KMS-11 (cell line): ENCODE results near the gene CDC27.

Experiments
- H2AFZ ChIP-seq: fragments of 200-600 bp; sonication (generic); 2 replicates; pipeline ENCODE4 v1.6.1; 2016; ENCODE audit warnings: antibody characterized with exemption, mixed run types, low read depth
- H3K27ac ChIP-seq: fragments of 200-600 bp; sonication (generic); 2 replicates; pipeline ENCODE4 v1.6.1; 2016; ENCODE audit warnings: mild to moderate bottlenecking, mixed run types
- H3K27me3 ChIP-seq: fragments of 200-600 bp; sonication (generic); 2 replicates; pipeline ENCODE4 v1.6.1; 2017; ENCODE audit warnings: mild to moderate bottlenecking, low read depth, mixed run types, moderate library complexity; ENCODE audit not compliant: insufficient read depth
- H3K36me3 ChIP-seq: fragments of 200-600 bp; sonication (generic); 2 replicates; pipeline ENCODE4 v1.6.1; 2017; ENCODE audit warnings: mild to moderate bottlenecking, mixed run types; ENCODE audit not compliant: insufficient read depth
- H3K4me1 ChIP-seq: fragments of 200-600 bp; sonication (generic); 2 replicates; pipeline ENCODE4 v1.6.1; 2016; ENCODE audit warnings: mild to moderate bottlenecking, low read depth, mixed run types; ENCODE audit not compliant: poor library complexity, severe bottlenecking
- H3K4me2 ChIP-seq: fragments of 200-600 bp; sonication (generic); 2 replicates; pipeline ENCODE4 v1.7.0; 2016; ENCODE audit warnings: mild to moderate bottlenecking, mixed run types
- H3K4me3 ChIP-seq: fragments of 200-600 bp; sonication (generic); IDR thresholded peaks from 2 replicates; pipeline ENCODE4 v1.6.1; 2017; ENCODE audit warnings: low read depth, low read length, mixed read lengths; ENCODE audit not compliant: insufficient read depth
- H3K79me2 ChIP-seq: fragments of 200-600 bp; sonication (generic); 2 replicates; pipeline ENCODE4 v1.6.1; 2016; ENCODE audit warnings: low read depth, mixed run types; ENCODE audit not compliant: insufficient read depth
- H3K9ac ChIP-seq: fragments of 200-600 bp; sonication (generic); 2 replicates; pipeline ENCODE4 v1.6.1; 2016; ENCODE audit warnings: mild to moderate bottlenecking, mixed run types
- H4K20me1 ChIP-seq: fragments of 200-600 bp; sonication (generic); 2 replicates; pipeline ENCODE4 v1.6.1; 2016; ENCODE audit warnings: mild to moderate bottlenecking, mixed run types; ENCODE audit not compliant: insufficient read depth
- TF ChIP-seq, protein P1 (sequence below): fragments of 200-600 bp; sonication (generic); conservative IDR thresholded peaks from 2 replicates; pipeline ENCODE4 v1.6.1; 2017; ENCODE audit warnings: low read depth, mild to moderate bottlenecking, antibody characterized with exemption, low read length, moderate library complexity, mixed read lengths

Gene CDC27

GRCh38 chr17:47222047-47222446 is 33.0 kb upstream of the CDC27 start:
- H3K9ac ChIP-seq, result no peak overlapping the region
- no peaks in the 10 kb centered on the region for H3K27me3 ChIP-seq
- H4K20me1 ChIP-seq, result no peaks in the 10 kb centered on the region
- H2AFZ ChIP-seq, result no peak overlapping the region
- peaks cover 7% of the 10 kb centered on the region for H3K4me1 ChIP-seq
- H3K36me3 ChIP-seq, result no peaks in the 10 kb centered on the region
- TF ChIP-seq, protein P1, sequence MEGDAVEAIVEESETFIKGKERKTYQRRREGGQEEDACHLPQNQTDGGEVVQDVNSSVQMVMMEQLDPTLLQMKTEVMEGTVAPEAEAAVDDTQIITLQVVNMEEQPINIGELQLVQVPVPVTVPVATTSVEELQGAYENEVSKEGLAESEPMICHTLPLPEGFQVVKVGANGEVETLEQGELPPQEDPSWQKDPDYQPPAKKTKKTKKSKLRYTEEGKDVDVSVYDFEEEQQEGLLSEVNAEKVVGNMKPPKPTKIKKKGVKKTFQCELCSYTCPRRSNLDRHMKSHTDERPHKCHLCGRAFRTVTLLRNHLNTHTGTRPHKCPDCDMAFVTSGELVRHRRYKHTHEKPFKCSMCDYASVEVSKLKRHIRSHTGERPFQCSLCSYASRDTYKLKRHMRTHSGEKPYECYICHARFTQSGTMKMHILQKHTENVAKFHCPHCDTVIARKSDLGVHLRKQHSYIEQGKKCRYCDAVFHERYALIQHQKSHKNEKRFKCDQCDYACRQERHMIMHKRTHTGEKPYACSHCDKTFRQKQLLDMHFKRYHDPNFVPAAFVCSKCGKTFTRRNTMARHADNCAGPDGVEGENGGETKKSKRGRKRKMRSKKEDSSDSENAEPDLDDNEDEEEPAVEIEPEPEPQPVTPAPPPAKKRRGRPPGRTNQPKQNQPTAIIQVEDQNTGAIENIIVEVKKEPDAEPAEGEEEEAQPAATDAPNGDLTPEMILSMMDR, result no peak
- no peak overlapping the region for H3K4me3 ChIP-seq
- no peak overlapping the region for H3K4me2 ChIP-seq
- no peaks in the 10 kb centered on the region for H3K79me2 ChIP-seq
- H3K27ac ChIP-seq, result no peak overlapping the region

- Histone ChIP-seq H3K27me3 (no peaks in the 10 kb centered on the region), H3K79me2 (no peaks in the 10 kb centered on the region), H3K36me3 (no peaks in the 10 kb centered on the region), H3K4me3 (no peak overlapping the region), H3K4me1 (peaks cover 7% of the 10 kb centered on the region), H4K20me1 (no peaks in the 10 kb centered on the region), H3K4me2 (no peak overlapping the region), H3K9ac (no peak overlapping the region), H3K27ac (no peak overlapping the region), H2AFZ (no peak overlapping the region)
- TF ChIP-seq, protein P1, result no peak
Measured at GRCh38 chr17:47221154-47221553, 32.1 kb upstream of the CDC27 start.

DNA sequence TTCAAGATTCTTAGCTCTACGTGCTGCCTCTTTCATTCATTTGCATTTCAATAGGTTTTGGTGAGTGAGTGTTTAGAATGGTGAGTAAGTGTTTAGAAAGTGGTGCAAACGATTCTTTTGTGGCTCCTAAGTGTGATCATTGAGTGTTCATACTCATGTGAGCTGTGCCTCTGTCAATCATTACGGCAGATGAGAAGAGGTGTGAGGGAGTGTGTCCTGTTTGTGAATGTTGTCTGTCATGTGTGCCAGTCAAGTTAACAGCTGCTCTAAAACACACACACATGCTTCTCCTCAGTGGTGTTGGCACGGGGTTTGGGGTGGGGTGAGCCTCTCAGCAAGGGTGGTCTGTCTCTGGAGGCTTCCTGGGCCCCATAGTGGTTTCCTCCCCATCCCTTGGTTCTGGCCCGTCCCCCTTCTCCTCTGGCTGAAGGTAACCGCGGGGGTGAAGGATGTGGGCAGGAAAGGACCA is 31.5 kb upstream of the CDC27 start:
- Histone ChIP-seq H3K4me3 (no peak overlapping the region), H3K4me1 (peaks cover 7% of the 10 kb centered on the region), H4K20me1 (no peaks in the 10 kb centered on the region), H3K79me2 (no peaks in the 10 kb centered on the region), H3K36me3 (no peaks in the 10 kb centered on the region), H3K27me3 (no peaks in the 10 kb centered on the region), H3K9ac (no peak overlapping the region), H3K4me2 (no peak overlapping the region), H2AFZ (no peak overlapping the region), H3K27ac (no peak overlapping the region)
- TF ChIP-seq, protein P1, result no peak

GRCh38 chr17:47219621-47220475 is 30.8 kb upstream of the CDC27 start:
- Histone ChIP-seq H3K4me2 (no peak overlapping the region), H3K4me3 (no peak overlapping the region)

More at GRCh38 chr17:47219621-47220475, 30.8 kb upstream of the CDC27 start:
- H2AFZ ChIP-seq, result no peak overlapping the region
- H3K27ac ChIP-seq, result no peak overlapping the region
- no peak overlapping the region for H3K9ac ChIP-seq
- no peaks in the 10 kb centered on the region for H3K27me3 ChIP-seq
- no peaks in the 10 kb centered on the region for H3K36me3 ChIP-seq
- H4K20me1 ChIP-seq, result no peaks in the 10 kb centered on the region
- TF ChIP-seq, protein P1, result no peak
- H3K79me2 ChIP-seq, result no peaks in the 10 kb centered on the region
- peaks cover 7% of the 10 kb centered on the region for H3K4me1 ChIP-seq
